Heart right ventricle (tissue), 16 donors: Measurements from ENCODE around the gene PCIF1. TPM values are rescaled to one million over a fixed set of nuclear protein-coding genes. Genes with fewer than 3 reads are reported as not detected.
"Not testable (repeated sequence)": the region's sequence is repeated elsewhere in the genome, so short reads cannot be mapped to it uniquely, and the experiment has no call there.

Source experiments
- ATAC-seq, 8 donors: fragments of 200-7000 bp; cut with Tn5 transposase; one replicate each; pipeline ENCODE4 v1.9.1; 2020; ENCODE audit warnings: mild to moderate bottlenecking in 8 of 8, moderate library complexity in 8 of 8, moderate number of reproducible peaks in 1 of 8
- DNase-seq, 2 donors: peaks; one replicate each; pipeline ENCODE4 v3.0.0-alpha.2; 2020
- H3K27ac ChIP-seq, 10 donors: fragments of 200-600 bp; sonication (generic) in 2 of 10; one replicate each; pipeline versions ENCODE4 v1.5.0 to v1.8.0; 2020 to 2022; ENCODE audit warnings: mild to moderate bottlenecking in 3 of 10
- H3K27me3 ChIP-seq, 7 donors: fragments of 200-600 bp; one replicate each; pipeline ENCODE4 v1.8.0; 2021 to 2022; ENCODE audit warnings: mild to moderate bottlenecking in 2 of 7
- H3K36me3 ChIP-seq, 9 donors: fragments of 200-600 bp; sonication (generic) in 1 of 9; one replicate each; pipeline versions ENCODE4 v1.5.0 to v1.8.0; 2020 to 2022; ENCODE audit warnings: mild to moderate bottlenecking in 2 of 9
- H3K4me1 ChIP-seq, 9 donors: fragments of 200-600 bp; sonication (generic) in 1 of 9; one replicate each; pipeline versions ENCODE4 v1.5.0 to v1.8.0; 2020 to 2022; ENCODE audit warnings: mild to moderate bottlenecking in 4 of 9
- H3K4me3 ChIP-seq, 10 donors: fragments of 200-600 bp; sonication (generic) in 2 of 10; one replicate each; pipeline versions ENCODE4 v1.5.0 to v1.8.0; 2020 to 2022; ENCODE audit warnings: mild to moderate bottlenecking in 7 of 10, moderate library complexity in 2 of 10
- H3K9me3 ChIP-seq, 11 donors: fragments of 200-600 bp in 10 of 11; sonication (generic) in 2 of 11; one replicate each; pipeline versions ENCODE4 v1.5.0 to v1.8.0; 2013 to 2022; ENCODE audit warnings: mild to moderate bottlenecking in 2 of 11, control low read depth in 1 of 11, moderate library complexity in 1 of 11
- CTCF ChIP-seq, 9 donors: fragments of 200-600 bp; sonication (generic) in 2 of 9; IDR thresholded peaks; one replicate each; pipeline versions ENCODE4 v1.5.0 to v1.8.0; 2021 to 2022; ENCODE audit warnings: antibody characterized with exemption in 9 of 9, mild to moderate bottlenecking in 5 of 9, moderate library complexity in 1 of 9
- WGBS, 2 donors: extraction: QIAGEN DNeasy Blood & Tissue Kit; methylation state at CpG; one replicate each; pipeline ENCODE4 v1.1.7; 2013; ENCODE audit warnings: inconsistent platforms in 1 of 2; 5-methylcytosine and 5-hydroxymethylcytosine counted together
- intact Hi-C, 10 donors: fragments of 100-400 bp; cut with DNase I; formaldehyde crosslinking; loops; one replicate each; pipeline versions ENCODE4 v1.11.1 to v1.14.2; 2022
- polyA plus RNA-seq, 2 donors: library from polyadenylated mRNA; stranded (reverse); fragments of 200-250 nt; gene quantifications; one replicate each; pipeline ENCODE4 v1.2.3, GENCODE V29; 2013
- total RNA-seq, 10 donors: library from RNA; stranded (reverse); fragmentation: NEBNext Ultra II Directional in 3 of 10; extraction: Animal tissue kit (Norgen Biotek cat#: 25700) in 3 of 10; gene quantifications; one replicate each; pipeline versions ENCODE4 v1.2.1 to v1.2.4, GENCODE V29; 2021 to 2023
- donor health status: Arrhythmogenic right ventricular cardiomyopathy.
- donor health status: ischemic (EF 13 %, LVEDD 7.1; RV severe dilation, severe dysfunction).
- donor health status: healthy with polysubstance abuse.
- donor health status: DM: no; HTN: yes; CAD: no.
- donor health status: DM: no; HTN: no; CAD: no.
- donor health status: ischemic (EF 25% LVEDD 6.9; RV normal size, moderate dysfunction).
- donor health status: ischemic (EF 25% LVEDD 5.7; RV mildly dilated, moderate dysfunction).
- donor health status: healthy.
- donor health status: DM: yes; HTN: yes; CAD: no.
- donor health status: Ischemic cardiomyopathy.
- donor health status: ischemic (EF 35%, LVEDD 5.7; RV mildly dilated, moderate dysfunction).
- donor health status: nonischemic (EF 11% LVEDD 7.7; RV severe dilation, severe dysfunction).
- donor health status: DM: yes; HTN: yes; CAD: no.
- donor health status: PGD.
- donor health status: ischemic (EF 29% LVEDD 5.4; RV normal size, mild dysfunction).
- donor health status: nonischemic (EF 23%, LVEDD 6.1; RV moderate dilation, normal function).

PCIF1 gene
- total and polyA plus RNA-seq, 12 donors: 20.8 to 33.1 (median 27.4) TPM

GRCh38 chr20:45951925-45952834 is 17.7 kb downstream of the PCIF1 start:
- Histone ChIP-seq H3K9me3 (no peaks in the 10 kb centered on the region), H3K4me1 (peaks cover 0 to 4% (median 0%) of the 10 kb centered on the region in 9 donors), H3K4me3 (no peak overlapping the region), H3K27ac (no peak overlapping the region), H3K36me3 (peaks cover 4 to 100% (median 70%) of the 10 kb centered on the region in 9 donors), H3K27me3 (no peaks in the 10 kb centered on the region)
- 93% methylated on average over 19 of the region's 19 CpGs for WGBS, 2 donors
- DNase-seq (no peak), ATAC-seq (no peak)
- no peak for TF ChIP-seq CTCF (IDR thresholded peaks at IDR 0.05)
- intact Hi-C loops: no loop called here

GRCh38 chr20:45952861-45953260 is 18.4 kb downstream of the PCIF1 start:
- no peak overlapping the region for H3K27ac ChIP-seq
- peaks cover 4 to 100% (median 70%) of the 10 kb centered on the region in 9 donors for H3K36me3 ChIP-seq
- H3K4me1 ChIP-seq: no peaks in the 10 kb centered on the region
- H3K27me3 ChIP-seq: no peaks in the 10 kb centered on the region
- WGBS, 2 donors: 95 to 97% methylated on average over 5 of the region's 5 CpGs
- no peak overlapping the region for H3K4me3 ChIP-seq
- no peak for TF ChIP-seq CTCF (IDR thresholded peaks at IDR 0.05)
- no peak for DNase-seq
- H3K9me3 ChIP-seq: no peaks in the 10 kb centered on the region
- ATAC-seq: no peak
- intact Hi-C loops: no loop called here

- Histone ChIP-seq H3K4me3 (no peak overlapping the region), H3K9me3 (peaks cover 0 to under 1% (median 0%) of the 10 kb centered on the region in 11 donors), H3K4me1 (no peaks in the 10 kb centered on the region), H3K36me3 (peaks cover 4 to 100% (median 70%) of the 10 kb centered on the region in 9 donors), H3K27me3 (no peaks in the 10 kb centered on the region), H3K27ac (no peak overlapping the region)
- intact Hi-C loops: no loop called here
- TF ChIP-seq CTCF (IDR thresholded peaks at IDR 0.05): no peak
- 93 to 94% methylated on average over 9 of the region's 9 CpGs for WGBS, 2 donors
- no peak for DNase-seq
- ATAC-seq: peak in 1 of 8 donors; percentile 5
Measured at GRCh38 chr20:45953672-45954071, 19.2 kb downstream of the PCIF1 start.

GRCh38 chr20:45956326-45956725 is 21.8 kb downstream of the PCIF1 start:
- H3K36me3 ChIP-seq: peaks cover 4 to 100% (median 76%) of the 10 kb centered on the region in 9 donors
- H3K27ac ChIP-seq, DNase-seq, H3K4me1 ChIP-seq, intact Hi-C loops, ATAC-seq, H3K27me3 ChIP-seq, H3K4me3 ChIP-seq, H3K9me3 ChIP-seq: not testable (repeated sequence)
- 93 to 94% methylated on average over 10 of the region's 10 CpGs for WGBS, 2 donors
